HG03139 (cell line): ENCODE measurements around the gene PCYT2.

Experiments used
- ATAC-seq: cut with Tn5 transposase; IDR thresholded peaks from one replicate; pipeline ENCODE4 v1.9.1; 2021; ENCODE audit not compliant: unreplicated experiment

Gene PCYT2

GRCh38 chr17:81944858-81945257 lies 33.7 kb upstream of the PCYT2 start:
- ATAC-seq: no peak

- no peak for ATAC-seq
Observed at GRCh38 chr17:81942167-81942553, 31.0 kb upstream of the PCYT2 start.

- ATAC-seq: no peak
Observed at GRCh38 chr17:81941484-81942166, 30.4 kb upstream of the PCYT2 start.

GRCh38 chr17:81940538-81941483 lies 29.6 kb upstream of the PCYT2 start:
- no peak for ATAC-seq

GRCh38 chr17:81939881-81940385 lies 28.7 kb upstream of the PCYT2 start:
- ATAC-seq: no peak

- ATAC-seq: no peak
Observed at GRCh38 chr17:81939218-81939617, 28.0 kb upstream of the PCYT2 start.

GRCh38 chr17:81935709-81936084 lies 24.5 kb upstream of the PCYT2 start:
- no peak for ATAC-seq

GRCh38 chr17:81934850-81935708 lies 23.9 kb upstream of the PCYT2 start:
- no peak for ATAC-seq

- no peak for ATAC-seq
Observed at GRCh38 chr17:81934098-81934757, 23.0 kb upstream of the PCYT2 start.

- ATAC-seq: no peak
Observed at GRCh38 chr17:81933178-81933699, 22.0 kb upstream of the PCYT2 start.

- no peak for ATAC-seq
Observed at GRCh38 chr17:81932333-81932983, 21.3 kb upstream of the PCYT2 start.

GRCh38 chr17:81931557-81932332 lies 20.5 kb upstream of the PCYT2 start:
- no peak for ATAC-seq

GRCh38 chr17:81931189-81931556 lies 20.0 kb upstream of the PCYT2 start:
- ATAC-seq: no peak

- no peak for ATAC-seq
Observed at GRCh38 chr17:81930142-81931125, 19.2 kb upstream of the PCYT2 start.

- no peak for ATAC-seq
Observed at GRCh38 chr17:81929253-81930141, 18.3 kb upstream of the PCYT2 start.

GRCh38 chr17:81928544-81929252 lies 17.5 kb upstream of the PCYT2 start:
- no peak for ATAC-seq
